Lower lobe of right lung (tissue), 2 donors: ENCODE data around the gene AQP12A. TPM values are rescaled to one million over a fixed set of nuclear protein-coding genes. Genes with fewer than 3 reads are reported as not detected.

ENCODE experiments used
- ATAC-seq, 2 donors: fragments of 200-7000 bp; cut with Tn5 transposase; one replicate each; pipeline ENCODE4 v1.9.1; 2020 to 2022; ENCODE audit warnings: mild to moderate bottlenecking in 2 of 2, moderate library complexity in 2 of 2
- DNase-seq: peaks from one replicate; pipeline ENCODE4 v3.0.0-alpha.2; 2020
- H3K27ac ChIP-seq: fragments of 200-600 bp; one replicate; pipeline ENCODE4 v1.8.0; 2022
- H3K27me3 ChIP-seq: fragments of 200-600 bp; one replicate; pipeline ENCODE4 v1.8.0; 2022; ENCODE audit warnings: low read depth
- H3K36me3 ChIP-seq: fragments of 200-600 bp; one replicate; pipeline ENCODE4 v1.8.0; 2022; ENCODE audit warnings: mild to moderate bottlenecking
- H3K4me1 ChIP-seq: fragments of 200-600 bp; one replicate; pipeline ENCODE4 v1.8.0; 2022
- H3K4me3 ChIP-seq: fragments of 200-600 bp; one replicate; pipeline ENCODE4 v1.8.0; 2022; ENCODE audit warnings: mild to moderate bottlenecking
- H3K9me3 ChIP-seq: fragments of 200-600 bp; one replicate; pipeline ENCODE4 v1.8.0; 2022
- CTCF ChIP-seq: fragments of 200-600 bp; IDR thresholded peaks from one replicate; pipeline ENCODE4 v1.8.0; 2022; ENCODE audit warnings: antibody characterized with exemption, mild to moderate bottlenecking
- intact Hi-C: fragments of 100-400 bp; cut with DNase I; formaldehyde crosslinking; loops from one replicate; pipeline ENCODE4 v1.11.0; 2022
- total RNA-seq: library from RNA; stranded (reverse); fragmentation: NEBNext Ultra II Directional; extraction: Animal tissue kit (Norgen Biotek cat#: 25700); gene quantifications from one replicate; pipeline ENCODE4 v1.2.1, GENCODE V29; 2021
- donor health status: DM: no; HTN: yes; CAD: no; lungs with severe emphysema.

AQP12A gene
- total RNA-seq, 1 donor from 2014 or later = not detected

DNA sequence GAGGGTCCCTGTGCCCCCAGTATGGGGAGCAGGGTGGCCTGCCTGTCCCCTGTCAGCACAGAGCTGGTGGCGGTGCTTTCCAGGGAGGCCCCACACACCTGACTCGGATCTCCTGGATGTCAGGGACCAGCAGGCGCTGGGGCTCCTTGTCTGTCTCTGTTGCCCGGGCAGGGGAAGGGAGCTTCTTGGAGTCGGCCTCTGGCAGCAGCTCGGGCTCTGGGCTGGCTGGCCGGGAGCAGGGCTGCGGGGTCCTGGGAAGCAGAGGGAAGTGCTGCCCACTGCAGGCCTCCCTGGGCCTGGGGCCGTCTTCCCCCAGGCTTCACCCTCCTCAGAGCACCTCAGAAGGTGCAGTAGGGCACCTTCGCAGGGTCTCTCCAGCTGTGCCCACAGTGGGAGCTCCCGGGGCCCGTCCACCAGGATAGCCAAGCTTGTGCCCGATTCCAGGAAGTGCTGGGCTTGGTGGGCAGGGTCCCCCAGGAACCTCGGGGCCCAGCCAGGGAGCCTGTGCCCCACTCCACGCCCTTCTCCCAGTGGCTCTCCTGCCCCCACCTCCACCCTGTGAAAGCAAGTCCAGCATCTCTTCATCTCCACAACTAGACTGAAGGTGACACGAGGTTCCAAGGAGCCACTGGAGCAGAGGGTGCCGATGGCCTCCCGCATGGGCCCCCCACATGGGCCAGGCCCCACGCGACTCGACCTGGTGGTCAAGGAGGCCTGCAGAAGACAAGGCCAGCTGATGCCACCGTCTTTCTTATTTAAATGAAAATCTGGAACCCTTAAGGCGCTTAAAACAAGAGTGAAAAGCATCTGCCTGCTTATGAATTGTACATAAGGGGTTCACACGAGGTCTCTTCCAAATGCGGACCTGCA is 28.2 kb downstream of the AQP12A start:
- intact Hi-C loops = no loop called here
- DNase-seq = no peak
- Histone ChIP-seq H3K27ac (no peak overlapping the region), H3K36me3 (no peaks in the 10 kb centered on the region), H3K9me3 (no peaks in the 10 kb centered on the region), H3K27me3 (peaks cover 8% of the 10 kb centered on the region), H3K4me1 (no peaks in the 10 kb centered on the region), H3K4me3 (no peak overlapping the region)
- ATAC-seq = no peak
- TF ChIP-seq CTCF = no peak

DNA sequence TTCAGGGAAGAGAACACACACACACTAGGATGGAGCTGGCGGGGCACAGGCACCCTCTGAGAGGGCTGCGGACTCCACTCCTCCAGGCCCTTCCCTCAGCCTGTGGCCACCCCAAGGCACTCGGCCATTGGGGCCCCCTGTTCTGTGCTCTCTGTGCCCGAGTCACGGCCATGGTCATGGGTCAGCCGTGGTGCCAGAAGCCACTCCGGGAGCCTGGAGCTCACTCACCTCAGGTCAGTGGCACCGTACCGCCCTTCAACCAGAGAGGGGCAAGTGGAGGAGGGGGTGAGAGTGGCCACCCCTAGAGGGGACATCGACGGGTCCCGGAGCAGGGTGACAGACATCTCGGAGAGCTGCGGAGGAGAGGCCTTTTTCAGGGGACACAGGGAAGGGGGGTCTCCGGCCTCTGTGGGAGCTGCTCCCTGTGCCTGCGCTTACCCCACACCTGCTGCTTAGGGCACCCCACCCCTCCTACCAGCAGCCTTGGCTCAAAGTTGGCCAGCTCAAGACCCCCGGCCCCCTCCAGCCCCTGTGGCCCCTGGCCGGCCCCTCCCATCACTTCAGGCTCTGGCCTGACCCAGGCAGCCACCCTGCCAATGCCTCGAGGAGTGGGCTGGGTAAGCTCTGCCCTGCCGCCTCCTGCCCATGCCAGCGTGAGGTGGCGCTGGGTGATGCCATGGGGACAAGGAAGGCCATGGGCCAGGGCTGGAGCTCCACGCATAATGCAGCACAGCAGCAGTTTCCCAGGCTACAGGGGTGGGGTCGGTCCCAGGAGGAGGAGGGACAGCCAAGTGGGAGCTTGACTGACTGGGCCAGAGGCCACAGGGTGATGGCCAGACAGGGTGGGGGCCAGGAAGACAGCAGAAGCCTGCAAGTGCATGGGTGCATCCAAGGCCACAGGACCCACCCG is 29.3 kb downstream of the AQP12A start:
- H3K27me3 ChIP-seq = peaks cover 4% of the 10 kb centered on the region
- no peaks in the 10 kb centered on the region for H3K9me3 ChIP-seq
- intact Hi-C loops = no loop called here
- no peak for TF ChIP-seq CTCF
- no peak for ATAC-seq
- H3K27ac ChIP-seq = no peak overlapping the region
- no peak overlapping the region for H3K4me3 ChIP-seq
- no peaks in the 10 kb centered on the region for H3K4me1 ChIP-seq
- no peak for DNase-seq
- H3K36me3 ChIP-seq = no peaks in the 10 kb centered on the region

DNA sequence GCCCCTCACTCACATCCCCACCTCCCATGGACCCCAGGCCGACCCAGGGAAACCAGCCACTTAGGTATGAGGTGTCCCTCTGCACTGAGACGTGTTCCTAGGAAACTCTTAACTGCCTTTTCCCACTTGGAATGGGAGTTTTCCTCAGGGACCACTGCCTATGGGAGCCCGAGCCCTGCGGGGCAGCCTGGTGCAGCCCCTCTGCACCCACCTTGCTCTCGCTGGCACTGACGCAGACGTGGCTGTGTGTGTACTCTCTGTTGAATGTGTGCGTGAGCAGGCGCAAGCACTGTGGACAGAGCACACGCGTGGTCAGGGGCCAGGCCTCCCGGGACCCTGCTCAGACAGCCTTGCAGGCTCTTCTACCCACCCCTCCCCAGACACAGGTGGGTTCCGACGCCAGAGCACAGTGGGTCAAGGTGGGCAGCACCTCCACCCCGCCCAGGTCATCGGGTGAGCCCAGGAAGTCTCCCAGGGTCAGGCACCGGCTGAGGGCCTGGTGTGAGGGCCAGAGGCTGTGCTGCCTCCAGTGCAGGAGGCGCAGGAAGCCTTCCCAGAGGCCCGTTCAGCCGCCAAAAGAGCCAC is 30.0 kb downstream of the AQP12A start:
- no peaks in the 10 kb centered on the region for H3K4me1 ChIP-seq
- no peak for DNase-seq
- no peaks in the 10 kb centered on the region for H3K36me3 ChIP-seq
- H3K27me3 ChIP-seq = peaks cover 4% of the 10 kb centered on the region
- H3K9me3 ChIP-seq = no peaks in the 10 kb centered on the region
- H3K27ac ChIP-seq = no peak overlapping the region
- no peak overlapping the region for H3K4me3 ChIP-seq
- TF ChIP-seq CTCF = no peak
- intact Hi-C loops = no loop called here
- ATAC-seq = no peak

DNA sequence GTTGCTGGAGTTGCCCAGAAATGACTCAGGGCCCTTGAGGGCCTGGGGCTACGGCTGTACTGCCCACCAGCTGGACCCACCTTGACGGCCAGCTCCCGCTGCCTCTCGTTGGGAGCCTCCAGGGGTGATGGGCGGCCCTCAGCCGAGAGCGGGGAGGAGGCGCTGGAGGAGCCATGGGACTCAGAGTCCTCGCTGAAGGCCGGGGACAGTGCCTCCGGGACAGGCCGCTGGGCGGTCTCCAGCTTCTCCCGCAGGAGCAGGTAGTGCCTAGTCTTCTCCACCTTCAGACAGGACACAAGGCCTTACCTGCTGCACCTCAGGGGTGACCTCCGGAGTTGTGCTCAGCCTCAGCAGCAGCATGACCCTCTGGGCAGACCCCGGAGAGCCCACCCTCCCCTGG is 30.7 kb downstream of the AQP12A start:
- H3K4me1 ChIP-seq = no peaks in the 10 kb centered on the region
- H3K36me3 ChIP-seq = no peaks in the 10 kb centered on the region
- intact Hi-C loops = no loop called here
- no peak for ATAC-seq
- H3K27me3 ChIP-seq = peaks cover 4% of the 10 kb centered on the region
- no peak for TF ChIP-seq CTCF
- no peak overlapping the region for H3K4me3 ChIP-seq
- DNase-seq = no peak
- H3K9me3 ChIP-seq = no peaks in the 10 kb centered on the region
- H3K27ac ChIP-seq = no peak overlapping the region

- ATAC-seq (no peak), DNase-seq (no peak)
- no peaks in the 10 kb centered on the region for H3K36me3 ChIP-seq
- no peak overlapping the region for H3K27ac ChIP-seq
- H3K4me1 ChIP-seq = no peaks in the 10 kb centered on the region
- intact Hi-C loops = no loop called here
- H3K27me3 ChIP-seq = no peaks in the 10 kb centered on the region
- H3K9me3 ChIP-seq = no peaks in the 10 kb centered on the region
- TF ChIP-seq CTCF = no peak
- no peak overlapping the region for H3K4me3 ChIP-seq
Observed at GRCh38 chr2:240722796-240723735, 31.4 kb downstream of the AQP12A start.
